IMR-90 (cell line): ENCODE data around the gene MRPL9. TPM values are rescaled to one million over a fixed set of nuclear protein-coding genes. Genes with fewer than 3 reads are reported as not detected.

Source experiments
- ATAC-seq: fragments of 200-7000 bp; cut with Tn5 transposase; 2 replicates; pipeline ENCODE4 v1.9.1; 2020; ENCODE audit warnings: low read depth, mild to moderate bottlenecking, moderate library complexity
- BruUV-seq: library from RNA; stranded (reverse); fragments of 400-500 nt; replicated peaks from 2 replicates; lab custom pipeline; 2021; lab: Mats Ljungman, UMichigan
- CTCF ChIA-PET: fragments of 300-600 bp; formaldehyde crosslinking; extraction: SDS; loops from one replicate; lab custom pipeline; 2021; ENCODE audit warnings: antibody characterized with exemption; lab: Yijun Ruan, JAX
- POLR2A ChIA-PET: fragments of 300-600 bp; sonication (Branson Sonifier 250); formaldehyde crosslinking; loops from one replicate; lab custom pipeline; 2022; ENCODE audit warnings: antibody characterized with exemption; ENCODE audit not compliant: unreplicated experiment; lab: Charles Lee
- DNase-seq: peaks from one replicate; pipeline ENCODE4 v3.0.0; 2013
- H2AFZ ChIP-seq: replicated peaks from 2 replicates; pipeline ENCODE3; 2013; ENCODE audit warnings: low read length, mild to moderate bottlenecking; ENCODE audit not compliant: poor library complexity
- H2AK5ac ChIP-seq: 2 replicates; pipeline ENCODE4 v1.6.1; 2013; ENCODE audit warnings: low read depth, low read length, inconsistent platforms
- H2AK9ac ChIP-seq: replicated peaks from 2 replicates; pipeline ENCODE3; 2013; ENCODE audit warnings: mild to moderate bottlenecking, low read depth, low read length, moderate library complexity; ENCODE audit not compliant: poor library complexity
- H2BK120ac ChIP-seq: 2 replicates; pipeline ENCODE4 v1.6.1; 2013; ENCODE audit warnings: low read depth, low read length, inconsistent platforms
- H2BK15ac ChIP-seq: 3 replicates; pipeline ENCODE4 v1.6.1; 2013; ENCODE audit warnings: low read depth, low read length, inconsistent platforms
- H2BK20ac ChIP-seq: 2 replicates; pipeline ENCODE4 v1.6.1; 2013; ENCODE audit warnings: low read depth, mild to moderate bottlenecking, inconsistent platforms, low read length, moderate library complexity
- H2BK5ac ChIP-seq: 2 replicates; pipeline ENCODE4 v1.6.1; 2013; ENCODE audit warnings: mild to moderate bottlenecking, low read depth, low read length, inconsistent platforms; ENCODE audit not compliant: poor library complexity, severe bottlenecking
- H3K14ac ChIP-seq: replicated peaks from 2 replicates; pipeline ENCODE4 v1.6.1; 2013; ENCODE audit warnings: low read depth, low read length, inconsistent platforms
- H3K18ac ChIP-seq: 2 replicates; pipeline ENCODE4 v1.6.1; 2013; ENCODE audit warnings: low read depth, low read length, control low read depth
- H3K23ac ChIP-seq: 2 replicates; pipeline ENCODE4 v1.6.1; 2013; ENCODE audit warnings: low read depth, low read length, inconsistent platforms
- H3K27ac ChIP-seq: 2 replicates; pipeline ENCODE4 v1.5.1; 2013; ENCODE audit warnings: mild to moderate bottlenecking, control low read depth, low read length; ENCODE audit not compliant: insufficient read depth
- H3K27me3 ChIP-seq: 2 replicates; pipeline ENCODE4 v1.6.1; 2013; ENCODE audit warnings: low read length; ENCODE audit not compliant: control insufficient read depth, insufficient read depth
- H3K36me3 ChIP-seq: 2 replicates; pipeline ENCODE4 v1.6.1; 2013; ENCODE audit warnings: low read length, mixed read lengths; ENCODE audit not compliant: control insufficient read depth, insufficient read depth
- H3K4ac ChIP-seq: 2 replicates; pipeline ENCODE4 v1.6.1; 2013; ENCODE audit warnings: low read depth, low read length, inconsistent platforms
- H3K4me1 ChIP-seq: 2 replicates; pipeline ENCODE4 v1.6.1; 2013; ENCODE audit warnings: low read length, mixed read lengths; ENCODE audit not compliant: control insufficient read depth, insufficient read depth
- H3K4me2 ChIP-seq: 2 replicates; pipeline ENCODE4 v1.6.1; 2013; ENCODE audit warnings: low read depth, mild to moderate bottlenecking, control low read depth, low read length, moderate library complexity
- H3K4me3 ChIP-seq: 2 replicates; pipeline ENCODE4 v1.5.1; 2013; ENCODE audit warnings: low read depth, mild to moderate bottlenecking, control low read depth, low read length, moderate library complexity; ENCODE audit not compliant: insufficient read depth
- H3K56ac ChIP-seq: 2 replicates; pipeline ENCODE4 v1.6.1; 2013; ENCODE audit warnings: low read length, inconsistent platforms; ENCODE audit not compliant: insufficient read depth; ENCODE audit errors: extremely low read depth
- H3K79me1 ChIP-seq, 2 experiments: 2 replicates each; pipeline ENCODE4 v1.6.1; 2013; ENCODE audit warnings: low read length in 2 of 2, inconsistent platforms in 1 of 2, low read depth in 1 of 2
- H3K9ac ChIP-seq: 2 replicates; pipeline ENCODE4 v1.6.1; 2013; ENCODE audit warnings: low read depth, low read length, control low read depth
- H3K9me1 ChIP-seq: 2 replicates; pipeline ENCODE4 v1.6.1; 2013; ENCODE audit warnings: low read length, inconsistent platforms; ENCODE audit not compliant: insufficient read depth
- H3K9me3 ChIP-seq: 2 replicates; pipeline ENCODE4 v1.6.1; 2013; ENCODE audit warnings: low read length; ENCODE audit not compliant: control insufficient read depth, insufficient read depth
- H4K20me1 ChIP-seq: 2 replicates; pipeline ENCODE4 v1.6.1; 2013; ENCODE audit warnings: low read length, inconsistent platforms; ENCODE audit not compliant: insufficient read depth
- H4K5ac ChIP-seq: 2 replicates; pipeline ENCODE4 v1.6.1; 2013; ENCODE audit warnings: mild to moderate bottlenecking, low read depth, low read length, control low read depth
- H4K8ac ChIP-seq, 2 experiments: 2 replicates each; pipeline ENCODE4 v1.6.1; 2013; ENCODE audit warnings: low read depth in 2 of 2, low read length in 2 of 2, control low read depth in 1 of 2, inconsistent platforms in 1 of 2
- H4K91ac ChIP-seq: 2 replicates; pipeline ENCODE4 v1.6.1; 2013; ENCODE audit warnings: low read depth, low read length, inconsistent platforms; ENCODE audit not compliant: insufficient read depth
- CEBPB ChIP-seq: IDR thresholded peaks from 2 replicates; pipeline ENCODE4 v1.6.1; 2012; ENCODE audit warnings: low read depth, low read length, improper control_type of control experiment
- CHD1 ChIP-seq: IDR thresholded peaks from 2 replicates; pipeline ENCODE4 v1.6.1; 2012; ENCODE audit warnings: low read depth, low read length, improper control_type of control experiment
- ELK1 ChIP-seq: fragments of 150-350 bp; IDR thresholded peaks from 2 replicates; pipeline ENCODE4 v1.6.1; 2016; ENCODE audit warnings: low read depth, mild to moderate bottlenecking, low read length, moderate library complexity, borderline replicate concordance
- POLR2A ChIP-seq: IDR thresholded peaks from 2 replicates; pipeline ENCODE4 v1.6.1; 2012; ENCODE audit warnings: mild to moderate bottlenecking, low read depth, low read length
- RAD21 ChIP-seq: IDR thresholded peaks from 2 replicates; pipeline ENCODE4 v1.6.1; 2012; ENCODE audit warnings: low read length, improper control_type of control experiment
- RCOR1 ChIP-seq: IDR thresholded peaks from 2 replicates; pipeline ENCODE4 v1.6.1; 2012; ENCODE audit warnings: mild to moderate bottlenecking, low read length, improper control_type of control experiment; ENCODE audit not compliant: insufficient replicate concordance
- dilution Hi-C: fragments of 300-500 bp; cut with HindIII; formaldehyde crosslinking; loops from one replicate; pipeline ENCODE4 v1.14.3; 2018; ENCODE audit warnings: low sequenced_read_pairs; ENCODE audit not compliant: unreplicated experiment
- in situ Hi-C: fragments of 300-500 bp; cut with MboI; formaldehyde crosslinking; loops from 3 replicates; pipeline ENCODE4 v1.14.3; 2019; ENCODE audit warnings: low sequenced_read_pairs, inconsistent platforms, mixed read lengths
- intact Hi-C: fragments of 100-400 bp; cut with micrococcal nuclease; formaldehyde crosslinking; loops from 2 replicates; pipeline ENCODE4 v1.10.0; 2022
- polyA plus RNA-seq, 3 experiments: library from polyadenylated mRNA; depleted of rRNA; stranded (reverse); fragments of >200 nt; gene quantifications; 2 replicates each; pipeline ENCODE4 v1.2.3, GENCODE V29; 2012; ENCODE audit warnings: low replicate concordance in 1 of 3
- total RNA-seq: library from RNA; depleted of rRNA; stranded (reverse); fragments of >200 nt; gene quantifications from 2 replicates; pipeline ENCODE4 v1.2.3, GENCODE V29; 2012
- TF ChIP-seq, protein P1 (sequence below): fragments of 150-350 bp; IDR thresholded peaks from 2 replicates; pipeline ENCODE4 v1.6.1; 2017; ENCODE audit warnings: mild to moderate bottlenecking, antibody characterized with exemption, low read length, low read depth
- TF ChIP-seq, protein P2 (sequence below): conservative IDR thresholded peaks from 2 replicates; pipeline ENCODE4 v1.5.1; 2012; ENCODE audit warnings: mild to moderate bottlenecking, low read depth, low read length, improper control_type of control experiment

The MRPL9 gene
- total and polyA plus RNA-seq, 2 of the 4 experiments (the other 2 are of a cell fraction): 65.4 to 87.5 TPM

GRCh38 chr1:151760597-151761385 lies 2.5 kb downstream of the MRPL9 start (continued):
- no peak for TF ChIP-seq CEBPB

- H3K9me3 ChIP-seq: no peaks in the 10 kb centered on the region
- intact Hi-C loops: no loop called here
- H3K9ac ChIP-seq: no peak overlapping the region
- no TSS peak for BruUV-seq
- H2BK15ac ChIP-seq: no peak overlapping the region
- DNase-seq (peak; percentile 25), ATAC-seq (no peak)
- H2BK120ac ChIP-seq: no peak overlapping the region
- peaks cover 9% of the 10 kb centered on the region for H3K9me1 ChIP-seq
- in situ Hi-C loops: no loop called here
- no peak overlapping the region for H3K18ac ChIP-seq
- H3K4ac ChIP-seq: no peak overlapping the region
- TF ChIP-seq RCOR1: no peak
- TF ChIP-seq CEBPB: no peak
- TF ChIP-seq, protein P1, sequence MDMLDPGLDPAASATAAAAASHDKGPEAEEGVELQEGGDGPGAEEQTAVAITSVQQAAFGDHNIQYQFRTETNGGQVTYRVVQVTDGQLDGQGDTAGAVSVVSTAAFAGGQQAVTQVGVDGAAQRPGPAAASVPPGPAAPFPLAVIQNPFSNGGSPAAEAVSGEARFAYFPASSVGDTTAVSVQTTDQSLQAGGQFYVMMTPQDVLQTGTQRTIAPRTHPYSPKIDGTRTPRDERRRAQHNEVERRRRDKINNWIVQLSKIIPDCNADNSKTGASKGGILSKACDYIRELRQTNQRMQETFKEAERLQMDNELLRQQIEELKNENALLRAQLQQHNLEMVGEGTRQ: no peak
- TF ChIP-seq POLR2A: no peak
- TF ChIP-seq ELK1: no peak
- TF ChIP-seq, protein P2, sequence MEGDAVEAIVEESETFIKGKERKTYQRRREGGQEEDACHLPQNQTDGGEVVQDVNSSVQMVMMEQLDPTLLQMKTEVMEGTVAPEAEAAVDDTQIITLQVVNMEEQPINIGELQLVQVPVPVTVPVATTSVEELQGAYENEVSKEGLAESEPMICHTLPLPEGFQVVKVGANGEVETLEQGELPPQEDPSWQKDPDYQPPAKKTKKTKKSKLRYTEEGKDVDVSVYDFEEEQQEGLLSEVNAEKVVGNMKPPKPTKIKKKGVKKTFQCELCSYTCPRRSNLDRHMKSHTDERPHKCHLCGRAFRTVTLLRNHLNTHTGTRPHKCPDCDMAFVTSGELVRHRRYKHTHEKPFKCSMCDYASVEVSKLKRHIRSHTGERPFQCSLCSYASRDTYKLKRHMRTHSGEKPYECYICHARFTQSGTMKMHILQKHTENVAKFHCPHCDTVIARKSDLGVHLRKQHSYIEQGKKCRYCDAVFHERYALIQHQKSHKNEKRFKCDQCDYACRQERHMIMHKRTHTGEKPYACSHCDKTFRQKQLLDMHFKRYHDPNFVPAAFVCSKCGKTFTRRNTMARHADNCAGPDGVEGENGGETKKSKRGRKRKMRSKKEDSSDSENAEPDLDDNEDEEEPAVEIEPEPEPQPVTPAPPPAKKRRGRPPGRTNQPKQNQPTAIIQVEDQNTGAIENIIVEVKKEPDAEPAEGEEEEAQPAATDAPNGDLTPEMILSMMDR: no peak
- TF ChIP-seq RAD21: no peak
- no peak for TF ChIP-seq CHD1
- H3K4me1 ChIP-seq: peaks cover 3% of the 10 kb centered on the region; the same call in 1 of the 2 replicates
- no peak overlapping the region for H2AK9ac ChIP-seq
- no peak overlapping the region for H2AFZ ChIP-seq
- no peak overlapping the region for H3K23ac ChIP-seq
- no peak overlapping the region for H3K14ac ChIP-seq
- POLR2A ChIA-PET: interaction anchor here (0.7 kb wide), 1 partner anchor 10 kb away, joined by 12 read pairs; no protein-coding TSS in a partner anchor
- no peak overlapping the region for H3K4me3 ChIP-seq
- dilution Hi-C loops: no loop called here
- no peaks in the 10 kb centered on the region for H4K20me1 ChIP-seq
- H3K56ac ChIP-seq: no peak overlapping the region
- no peak overlapping the region for H4K91ac ChIP-seq
- no peak overlapping the region for H2BK5ac ChIP-seq
- no peak overlapping the region for H3K4me2 ChIP-seq
- H3K27me3 ChIP-seq: no peaks in the 10 kb centered on the region
- H3K27ac ChIP-seq: no peak overlapping the region
- peaks cover 5 to 32% of the 10 kb centered on the region in 2 experiments for H3K79me1 ChIP-seq
- CTCF ChIA-PET: no interaction called here
- no peak overlapping the region for H4K8ac ChIP-seq
- peaks cover 22% of the 10 kb centered on the region for H3K36me3 ChIP-seq
- no peak overlapping the region for H2AK5ac ChIP-seq
- no peak overlapping the region for H2BK20ac ChIP-seq
- H4K5ac ChIP-seq: no peak overlapping the region
Observed at GRCh38 chr1:151759241-151759640, 4.1 kb downstream of the MRPL9 start.
